HCT116 (cell line): Measurements from ENCODE around the gene ZNF3. TPM values are rescaled to one million over a fixed set of nuclear protein-coding genes. Genes with fewer than 3 reads are reported as not detected.
"Not testable (repeated sequence)": the region's sequence is repeated elsewhere in the genome, so short reads cannot be mapped to it uniquely, and the experiment has no call there.

Experiments
- ATAC-seq: fragments of 200-7000 bp; cut with Tn5 transposase; 2 replicates; pipeline ENCODE4 v1.9.1; 2020; ENCODE audit warnings: mild to moderate bottlenecking, moderate library complexity
- BruUV-seq: library from RNA; stranded (reverse); fragments of 400-500 nt; replicated peaks from 2 replicates; lab custom pipeline; 2021; lab: Mats Ljungman, UMichigan
- CTCF ChIA-PET: fragments of 300-600 bp; sonication (Branson Sonifier 250); formaldehyde crosslinking; loops from one replicate; lab custom pipeline; 2021; ENCODE audit warnings: antibody characterized with exemption; lab: Charles Lee
- POLR2A ChIA-PET: fragments of 300-600, 350-600 bp; sonication (Branson Sonifier 250); formaldehyde crosslinking; loops from one replicate; lab custom pipeline; 2021; ENCODE audit warnings: antibody characterized with exemption; lab: Charles Lee
- RAD21 ChIA-PET, 2 experiments: fragments of 300-600 bp; sonication (Branson Sonifier 250); formaldehyde crosslinking; loops; one replicate each; lab custom pipeline; 2023; ENCODE audit warnings: low total read pairs in 2 of 2; ENCODE audit not compliant: uncharacterized antibody in 2 of 2, unreplicated experiment in 2 of 2, low non-redundant PET in 1 of 2; lab: Charles Lee
- DNase-seq: peaks from one replicate; pipeline ENCODE4 v3.0.0-alpha.2; 2010; ENCODE audit warnings: low read depth, low spot score
- H2AFZ ChIP-seq: fragments of 200-600 bp; shearing (Covaris generic), sonication (generic); 2 replicates; pipeline ENCODE4 v1.6.1; 2017; ENCODE audit warnings: low read depth, mixed run types, mixed read lengths, antibody characterized with exemption, low read length; ENCODE audit not compliant: poor library complexity, severe bottlenecking
- H3K27ac ChIP-seq: 2 replicates; pipeline ENCODE4 v1.5.1; 2012; ENCODE audit warnings: low read depth, low read length
- H3K27me3 ChIP-seq: fragments of 200-600 bp; sonication (generic); 2 replicates; pipeline ENCODE4 v1.6.1; 2016; ENCODE audit warnings: mixed run types, low read length, mixed read lengths; ENCODE audit not compliant: insufficient read depth
- H3K36me3 ChIP-seq, 2 experiments: fragments of 200-500 bp in 1 of 2; fragments of 200-600 bp in 1 of 2; sonication (Bioruptor generic) in 1 of 2; sonication (generic) in 1 of 2; 2 replicates each; pipeline versions ENCODE4 v1.5.1 to v1.6.1; 2014 to 2016; ENCODE audit warnings: low read length in 2 of 2, inconsistent platforms in 1 of 2, mixed read lengths in 1 of 2, mixed run types in 1 of 2; ENCODE audit not compliant: insufficient read depth in 2 of 2, control insufficient read depth in 1 of 2
- H3K4me1 ChIP-seq, 2 experiments: fragments of 200-600 bp in 1 of 2; sonication (generic) in 1 of 2; 2 replicates each; pipeline versions ENCODE4 v1.5.1 to v1.6.1; 2012 to 2017; ENCODE audit warnings: low read length in 2 of 2, inconsistent platforms in 1 of 2, mild to moderate bottlenecking in 1 of 2, mixed read lengths in 1 of 2, mixed run types in 1 of 2, moderate library complexity in 1 of 2; ENCODE audit not compliant: insufficient read depth in 2 of 2, control insufficient read depth in 1 of 2
- H3K4me2 ChIP-seq: fragments of 200-600 bp; sonication (generic); 2 replicates; pipeline ENCODE4 v1.6.1; 2017; ENCODE audit warnings: mixed run types, low read length, mixed read lengths
- H3K4me3 ChIP-seq, 2 experiments: fragments of 200-600 bp in 1 of 2; sonication (generic) in 1 of 2; replicated peaks in 1 of 2; 2 replicates each; pipeline ENCODE4 v1.5.1; 2011 to 2016; ENCODE audit warnings: low read length in 2 of 2, control low read depth in 1 of 2, low read depth in 1 of 2, mild to moderate bottlenecking in 1 of 2, mixed read lengths in 1 of 2, mixed run types in 1 of 2
- H3K79me2 ChIP-seq: fragments of 200-600 bp; sonication (generic); 2 replicates; pipeline ENCODE4 v1.6.1; 2017; ENCODE audit warnings: mild to moderate bottlenecking, mixed run types, low read length, moderate library complexity, mixed read lengths; ENCODE audit not compliant: insufficient read depth
- H3K9ac ChIP-seq: fragments of 200-600 bp; sonication (generic); 2 replicates; pipeline ENCODE4 v1.6.1; 2016; ENCODE audit warnings: low read length, mixed read lengths
- H3K9me2 ChIP-seq: fragments of 200-600 bp; sonication (generic), shearing (Covaris generic); 2 replicates; pipeline ENCODE4 v1.6.1; 2017; ENCODE audit warnings: mixed run types, mild to moderate bottlenecking, moderate library complexity; ENCODE audit not compliant: insufficient read depth
- H3K9me3 ChIP-seq, 2 experiments: fragments of 200-500 bp in 1 of 2; fragments of 200-600 bp in 1 of 2; sonication (Bioruptor generic) in 1 of 2; sonication (generic) in 1 of 2; 2 replicates each; pipeline ENCODE4 v1.6.1; 2014 to 2017; ENCODE audit warnings: low read length in 2 of 2, mixed read lengths in 2 of 2, inconsistent platforms in 1 of 2, low read depth in 1 of 2, mild to moderate bottlenecking in 1 of 2, mixed run types in 1 of 2, moderate library complexity in 1 of 2; ENCODE audit not compliant: control insufficient read depth in 1 of 2, insufficient read depth in 1 of 2
- H4K20me1 ChIP-seq: fragments of 200-600 bp; sonication (generic), shearing (Covaris generic); 2 replicates; pipeline ENCODE4 v1.6.1; 2017; ENCODE audit warnings: mixed run types, mild to moderate bottlenecking, moderate library complexity; ENCODE audit not compliant: insufficient read depth
- CBX3 ChIP-seq: IDR thresholded peaks from 2 replicates; pipeline ENCODE4 v1.6.1; 2012; ENCODE audit warnings: low read depth
- CEBPB ChIP-seq: IDR thresholded peaks from 2 replicates; pipeline ENCODE4 v1.6.1; 2012; ENCODE audit warnings: low read depth
- EGR1 ChIP-seq: IDR thresholded peaks from 2 replicates; pipeline ENCODE4 v1.6.1; 2012; ENCODE audit warnings: low read depth
- ELF1 ChIP-seq: IDR thresholded peaks from 2 replicates; pipeline ENCODE4 v1.6.1; 2012; ENCODE audit warnings: low read depth, borderline replicate concordance
- EZH2 ChIP-seq: fragments of 200-600 bp; sonication (generic); IDR thresholded peaks from 2 replicates; pipeline ENCODE4 v1.6.1; 2017; ENCODE audit warnings: antibody characterized with exemption, mixed run types
- FOSL1 ChIP-seq: IDR thresholded peaks from 2 replicates; pipeline ENCODE4 v1.6.1; 2012; ENCODE audit warnings: low read depth
- JUND ChIP-seq: IDR thresholded peaks from 2 replicates; pipeline ENCODE4 v1.6.1; 2012
- POLR2A ChIP-seq: IDR thresholded peaks from 2 replicates; pipeline ENCODE4 v1.7.0; 2011; ENCODE audit warnings: borderline replicate concordance; ENCODE audit not compliant: insufficient read depth, insufficient read length; ENCODE audit errors: extremely low read depth
- POLR2AphosphoS5 ChIP-seq: IDR thresholded peaks from 2 replicates; pipeline ENCODE4 v1.6.1; 2011; ENCODE audit warnings: mild to moderate bottlenecking, low read depth, low read length, moderate library complexity
- RAD21 ChIP-seq: IDR thresholded peaks from 2 replicates; pipeline ENCODE4 v1.6.1; 2012; ENCODE audit warnings: low read depth, mild to moderate bottlenecking
- SIN3A ChIP-seq: IDR thresholded peaks from 2 replicates; pipeline ENCODE4 v1.6.1; 2012; ENCODE audit warnings: low read depth
- SP1 ChIP-seq: IDR thresholded peaks from 2 replicates; pipeline ENCODE4 v1.6.1; 2012; ENCODE audit warnings: low read depth
- SRF ChIP-seq: IDR thresholded peaks from 2 replicates; pipeline ENCODE4 v1.6.1; 2012; ENCODE audit warnings: low read depth
- YY1 ChIP-seq: IDR thresholded peaks from 2 replicates; pipeline ENCODE4 v1.6.1; 2011; ENCODE audit warnings: low read length, low read depth, moderate library complexity, mild to moderate bottlenecking; ENCODE audit not compliant: insufficient replicate concordance; ENCODE audit errors: extremely low read depth
- ZFX ChIP-seq: fragments of 450-650 bp; IDR thresholded peaks from 2 replicates; pipeline ENCODE4 v1.6.1; 2017
- intact Hi-C: fragments of 100-400 bp; cut with micrococcal nuclease; formaldehyde crosslinking; loops from 2 replicates; pipeline ENCODE4 v1.10.0; 2022
- total RNA-seq: library from RNA; stranded (reverse); gene quantifications from one replicate; pipeline ENCODE4 v1.2.1, GENCODE V29; 2021; ENCODE audit not compliant: unreplicated experiment
- TF ChIP-seq, protein P1 (sequence below): IDR thresholded peaks from 2 replicates; pipeline ENCODE4 v1.6.1; 2012
- TF ChIP-seq, protein P2 (sequence below): IDR thresholded peaks from 2 replicates; pipeline ENCODE4 v1.6.1; 2012; ENCODE audit warnings: low read depth
- TF ChIP-seq, protein P3 (sequence below): IDR thresholded peaks from 2 replicates; pipeline ENCODE4 v1.6.1; 2011; ENCODE audit warnings: mild to moderate bottlenecking, low read length, moderate library complexity; ENCODE audit not compliant: insufficient replicate concordance; ENCODE audit errors: extremely low read depth

Gene ZNF3
- total RNA-seq, 1 experiment from 2014 or later: 28.2 TPM

DNA sequence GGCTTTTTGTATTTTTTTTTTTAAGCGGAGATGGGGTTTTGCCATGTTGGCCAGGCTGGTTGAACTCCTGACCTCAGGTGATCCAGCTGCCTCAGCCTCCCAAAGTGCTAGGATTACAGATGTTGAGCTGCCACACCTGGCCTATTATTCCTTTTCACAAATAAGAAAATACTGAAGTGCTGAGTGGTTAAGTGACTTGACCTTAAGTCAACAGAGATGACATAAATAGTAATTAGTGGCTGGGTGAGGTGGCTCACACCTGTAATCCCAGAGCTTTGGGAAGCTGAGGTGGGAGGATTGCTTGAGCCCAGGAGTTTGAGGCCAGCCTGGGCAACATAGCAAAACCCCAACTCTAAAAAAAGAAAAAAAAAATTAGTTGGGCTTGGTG lies 48.7 kb upstream of the ZNF3 start:
- H3K4me3 ChIP-seq, H3K79me2 ChIP-seq, DNase-seq, BruUV-seq, H3K9ac ChIP-seq, H3K36me3 ChIP-seq, H2AFZ ChIP-seq, ATAC-seq, H3K9me3 ChIP-seq, POLR2A ChIA-PET, H4K20me1 ChIP-seq, H3K9me2 ChIP-seq, RAD21 ChIA-PET, H3K27me3 ChIP-seq: not testable (repeated sequence)
- CTCF ChIA-PET: interaction anchor here (1.0 to 3.7 kb wide), 6 partner anchors 9 to 277 kb away, joined by 3 to 47 read pairs (median 8); partner anchors contain the start of genes AP4M1 and MCM7
- Histone ChIP-seq H3K4me1 (peaks cover 31 to 45% of the 10 kb centered on the region in 2 experiments), H3K4me2 (peak overlapping the region; percentile 84), H3K27ac (peak overlapping the region; percentile 10)
- intact Hi-C loops: loop anchor here (1.0 to 5.0 kb wide), 2 partner anchors 136 to 212 kb away; no protein-coding TSS in a partner anchor

DNA sequence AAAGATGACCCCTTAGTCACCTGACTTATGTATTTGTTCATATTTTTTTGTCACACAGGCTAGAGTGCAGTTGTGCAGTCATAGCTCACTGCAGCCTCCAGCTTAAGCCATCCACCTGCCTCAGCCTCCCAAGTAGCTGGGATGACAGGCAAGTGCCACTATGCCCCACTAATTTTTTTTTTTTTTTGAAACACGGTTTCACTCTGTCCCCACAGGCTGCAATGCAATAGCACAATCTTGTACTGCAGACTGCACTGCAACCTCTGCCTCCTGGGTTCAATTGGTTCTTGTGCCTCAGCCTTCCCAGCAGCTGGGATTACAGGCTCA lies 47.1 kb upstream of the ZNF3 start:
- ATAC-seq: no peak
- ChIA-PET CTCF (no interaction called here), POLR2A (interaction anchor here (0.9 to 1.4 kb wide), 3 partner anchors 20 to 209 kb away, joined by 3 to 4 read pairs (median 3); partner anchors contain the start of genes LAMTOR4 and TRIM4), RAD21 (no interaction called here)
- intact Hi-C loops: no loop called here
- Histone ChIP-seq H3K4me3 (no peak overlapping the region), H3K4me1 (peaks cover 37 to 54% of the 10 kb centered on the region in 2 experiments), H2AFZ (no peak overlapping the region), H3K9me2 (no peaks in the 10 kb centered on the region), H3K9ac (no peak overlapping the region), H3K9me3 (no peaks in the 10 kb centered on the region), H3K79me2 (peaks cover 9% of the 10 kb centered on the region; the same call in 1 of the 2 replicates), H3K27ac (no peak overlapping the region), H3K27me3 (no peaks in the 10 kb centered on the region), H4K20me1 (no peaks in the 10 kb centered on the region), H3K36me3 (no peaks in the 10 kb centered on the region), H3K4me2 (peak overlapping the region; percentile 84)
- BruUV-seq: TSS peak; percentile 19
- DNase-seq: no peak
- no peak for TF ChIP-seq FOSL1
- TF ChIP-seq POLR2A: no peak
- TF ChIP-seq, protein P1, sequence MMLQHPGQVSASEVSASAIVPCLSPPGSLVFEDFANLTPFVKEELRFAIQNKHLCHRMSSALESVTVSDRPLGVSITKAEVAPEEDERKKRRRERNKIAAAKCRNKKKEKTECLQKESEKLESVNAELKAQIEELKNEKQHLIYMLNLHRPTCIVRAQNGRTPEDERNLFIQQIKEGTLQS: no peak
- TF ChIP-seq, protein P2, sequence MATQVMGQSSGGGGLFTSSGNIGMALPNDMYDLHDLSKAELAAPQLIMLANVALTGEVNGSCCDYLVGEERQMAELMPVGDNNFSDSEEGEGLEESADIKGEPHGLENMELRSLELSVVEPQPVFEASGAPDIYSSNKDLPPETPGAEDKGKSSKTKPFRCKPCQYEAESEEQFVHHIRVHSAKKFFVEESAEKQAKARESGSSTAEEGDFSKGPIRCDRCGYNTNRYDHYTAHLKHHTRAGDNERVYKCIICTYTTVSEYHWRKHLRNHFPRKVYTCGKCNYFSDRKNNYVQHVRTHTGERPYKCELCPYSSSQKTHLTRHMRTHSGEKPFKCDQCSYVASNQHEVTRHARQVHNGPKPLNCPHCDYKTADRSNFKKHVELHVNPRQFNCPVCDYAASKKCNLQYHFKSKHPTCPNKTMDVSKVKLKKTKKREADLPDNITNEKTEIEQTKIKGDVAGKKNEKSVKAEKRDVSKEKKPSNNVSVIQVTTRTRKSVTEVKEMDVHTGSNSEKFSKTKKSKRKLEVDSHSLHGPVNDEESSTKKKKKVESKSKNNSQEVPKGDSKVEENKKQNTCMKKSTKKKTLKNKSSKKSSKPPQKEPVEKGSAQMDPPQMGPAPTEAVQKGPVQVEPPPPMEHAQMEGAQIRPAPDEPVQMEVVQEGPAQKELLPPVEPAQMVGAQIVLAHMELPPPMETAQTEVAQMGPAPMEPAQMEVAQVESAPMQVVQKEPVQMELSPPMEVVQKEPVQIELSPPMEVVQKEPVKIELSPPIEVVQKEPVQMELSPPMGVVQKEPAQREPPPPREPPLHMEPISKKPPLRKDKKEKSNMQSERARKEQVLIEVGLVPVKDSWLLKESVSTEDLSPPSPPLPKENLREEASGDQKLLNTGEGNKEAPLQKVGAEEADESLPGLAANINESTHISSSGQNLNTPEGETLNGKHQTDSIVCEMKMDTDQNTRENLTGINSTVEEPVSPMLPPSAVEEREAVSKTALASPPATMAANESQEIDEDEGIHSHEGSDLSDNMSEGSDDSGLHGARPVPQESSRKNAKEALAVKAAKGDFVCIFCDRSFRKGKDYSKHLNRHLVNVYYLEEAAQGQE: no peak
- no peak for TF ChIP-seq CEBPB
- TF ChIP-seq ELF1: no peak
- TF ChIP-seq POLR2AphosphoS5: no peak
- TF ChIP-seq SRF: no peak
- no peak for TF ChIP-seq SP1
- TF ChIP-seq, protein P3, sequence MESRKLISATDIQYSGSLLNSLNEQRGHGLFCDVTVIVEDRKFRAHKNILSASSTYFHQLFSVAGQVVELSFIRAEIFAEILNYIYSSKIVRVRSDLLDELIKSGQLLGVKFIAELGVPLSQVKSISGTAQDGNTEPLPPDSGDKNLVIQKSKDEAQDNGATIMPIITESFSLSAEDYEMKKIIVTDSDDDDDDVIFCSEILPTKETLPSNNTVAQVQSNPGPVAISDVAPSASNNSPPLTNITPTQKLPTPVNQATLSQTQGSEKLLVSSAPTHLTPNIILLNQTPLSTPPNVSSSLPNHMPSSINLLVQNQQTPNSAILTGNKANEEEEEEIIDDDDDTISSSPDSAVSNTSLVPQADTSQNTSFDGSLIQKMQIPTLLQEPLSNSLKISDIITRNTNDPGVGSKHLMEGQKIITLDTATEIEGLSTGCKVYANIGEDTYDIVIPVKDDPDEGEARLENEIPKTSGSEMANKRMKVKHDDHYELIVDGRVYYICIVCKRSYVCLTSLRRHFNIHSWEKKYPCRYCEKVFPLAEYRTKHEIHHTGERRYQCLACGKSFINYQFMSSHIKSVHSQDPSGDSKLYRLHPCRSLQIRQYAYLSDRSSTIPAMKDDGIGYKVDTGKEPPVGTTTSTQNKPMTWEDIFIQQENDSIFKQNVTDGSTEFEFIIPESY: no peak
- TF ChIP-seq EGR1: no peak
- TF ChIP-seq EZH2: no peak
- no peak for TF ChIP-seq CBX3
- no peak for TF ChIP-seq SIN3A
- TF ChIP-seq RAD21: no peak
- TF ChIP-seq YY1: no peak
- no peak for TF ChIP-seq JUND
- no peak for TF ChIP-seq ZFX
